ENCODE measurements around the gene ITGA11.

ITGA11 gene

DNA sequence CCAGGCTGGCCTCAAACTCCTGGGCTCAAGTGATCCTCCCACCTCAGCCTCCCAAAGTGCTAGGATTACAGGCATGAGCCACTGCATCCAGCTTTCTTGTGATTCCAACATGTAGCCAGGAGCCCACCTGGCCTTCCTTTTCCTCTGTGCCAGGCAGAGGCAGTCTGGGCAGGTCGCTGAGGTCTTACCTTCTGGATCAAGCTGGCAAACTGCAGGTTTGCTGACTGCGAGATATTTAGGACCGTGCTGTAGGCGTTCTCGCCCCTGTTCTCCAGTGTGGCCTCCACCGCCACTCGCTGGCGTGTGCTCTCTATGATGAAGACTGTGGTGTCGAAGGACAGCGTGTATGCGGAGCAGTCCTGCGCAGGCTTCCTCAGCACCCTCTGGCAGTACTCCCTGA is 112.0 kb downstream of the ITGA11 start:
- DNase-seq: no peak

DNA sequence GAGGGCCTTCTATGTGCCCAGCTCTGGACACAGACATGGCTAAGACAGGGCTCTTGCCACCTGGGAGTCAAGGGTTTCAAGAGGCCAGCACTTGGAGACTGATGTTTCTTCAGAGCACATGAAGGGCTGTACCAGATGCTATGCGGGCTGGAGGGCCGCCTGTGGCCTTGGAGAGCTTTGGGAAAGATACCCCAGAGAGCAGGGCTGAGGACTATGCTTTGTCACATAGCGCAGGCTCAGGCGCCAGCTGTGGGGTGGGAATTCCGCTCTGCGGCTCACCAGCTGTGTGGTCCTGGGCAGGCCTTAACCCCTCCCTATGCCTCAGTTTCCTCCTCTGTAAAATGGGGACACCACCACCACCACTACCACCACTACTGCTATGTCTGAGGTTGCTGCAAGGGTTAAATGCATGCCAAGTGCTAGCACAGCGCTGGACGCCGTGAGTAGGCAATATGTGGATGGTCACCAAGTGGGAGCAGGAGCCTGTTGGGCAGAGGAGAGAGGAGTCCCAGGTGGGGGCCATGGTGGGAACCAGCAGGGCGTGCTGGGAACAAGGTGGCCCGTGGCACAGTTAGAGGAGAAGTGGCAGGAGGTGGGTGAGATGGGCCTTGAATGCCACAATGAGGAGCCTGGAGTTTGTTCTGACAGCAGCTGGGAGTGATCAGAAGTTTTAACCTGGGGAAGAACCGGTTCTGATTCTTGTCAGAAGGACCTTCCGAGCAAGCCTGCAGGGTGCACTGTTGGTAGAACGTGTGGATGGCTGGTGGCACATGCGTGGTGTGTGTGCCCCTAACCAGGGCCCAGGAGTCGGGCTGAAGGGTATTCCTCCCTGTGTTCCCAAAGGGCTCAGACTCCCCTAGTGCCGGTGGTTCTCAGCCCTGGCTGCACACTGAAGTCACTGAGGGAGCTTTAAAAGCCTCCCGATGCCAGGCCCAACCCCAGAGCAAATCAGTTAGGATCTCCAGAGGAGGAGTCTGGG is 112.7 kb downstream of the ITGA11 start:
- no peak for DNase-seq

DNA sequence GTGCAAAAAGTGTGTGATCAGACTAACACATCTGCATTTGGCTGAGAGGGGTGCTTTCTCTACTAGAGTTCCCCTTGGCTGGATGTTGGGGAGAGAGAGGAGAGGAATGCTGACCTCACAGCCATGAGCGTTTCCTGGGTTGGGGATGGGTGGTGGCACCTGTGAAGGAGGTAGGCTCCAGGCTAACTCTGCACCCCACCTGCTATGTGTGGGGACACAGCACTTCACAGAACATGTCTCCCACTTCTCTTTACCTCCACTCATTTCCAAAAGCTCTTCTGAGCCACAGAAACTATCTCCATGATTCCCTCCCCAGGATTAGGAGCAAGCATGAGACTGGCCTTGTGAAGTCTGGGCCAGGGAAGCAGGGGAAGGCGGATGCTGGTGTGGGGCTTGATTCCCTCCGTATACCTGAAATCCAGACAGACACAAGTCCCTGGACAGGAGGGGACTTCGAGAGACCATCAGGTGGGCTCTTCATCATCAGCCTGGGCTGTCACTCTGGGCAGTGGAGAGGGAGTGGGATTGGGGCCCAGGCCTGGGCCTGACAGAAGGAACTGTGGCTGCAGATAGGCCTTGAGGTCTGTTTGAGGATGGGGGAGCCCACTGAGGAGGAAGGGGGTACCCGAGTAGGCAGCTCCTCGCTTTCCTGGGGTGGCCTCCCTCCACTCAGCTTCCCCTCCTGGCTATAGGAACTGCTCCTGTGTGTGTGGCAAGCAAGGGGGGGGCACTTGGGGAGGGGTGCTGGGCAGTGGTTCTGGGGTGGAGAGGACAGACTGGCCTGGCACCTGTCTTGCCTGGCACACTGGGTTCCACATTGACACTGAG is 113.7 kb downstream of the ITGA11 start:
- no peak for DNase-seq

GRCh38 chr15:68317281-68318007 is 114.5 kb downstream of the ITGA11 start:
- DNase-seq: no peak

DNA sequence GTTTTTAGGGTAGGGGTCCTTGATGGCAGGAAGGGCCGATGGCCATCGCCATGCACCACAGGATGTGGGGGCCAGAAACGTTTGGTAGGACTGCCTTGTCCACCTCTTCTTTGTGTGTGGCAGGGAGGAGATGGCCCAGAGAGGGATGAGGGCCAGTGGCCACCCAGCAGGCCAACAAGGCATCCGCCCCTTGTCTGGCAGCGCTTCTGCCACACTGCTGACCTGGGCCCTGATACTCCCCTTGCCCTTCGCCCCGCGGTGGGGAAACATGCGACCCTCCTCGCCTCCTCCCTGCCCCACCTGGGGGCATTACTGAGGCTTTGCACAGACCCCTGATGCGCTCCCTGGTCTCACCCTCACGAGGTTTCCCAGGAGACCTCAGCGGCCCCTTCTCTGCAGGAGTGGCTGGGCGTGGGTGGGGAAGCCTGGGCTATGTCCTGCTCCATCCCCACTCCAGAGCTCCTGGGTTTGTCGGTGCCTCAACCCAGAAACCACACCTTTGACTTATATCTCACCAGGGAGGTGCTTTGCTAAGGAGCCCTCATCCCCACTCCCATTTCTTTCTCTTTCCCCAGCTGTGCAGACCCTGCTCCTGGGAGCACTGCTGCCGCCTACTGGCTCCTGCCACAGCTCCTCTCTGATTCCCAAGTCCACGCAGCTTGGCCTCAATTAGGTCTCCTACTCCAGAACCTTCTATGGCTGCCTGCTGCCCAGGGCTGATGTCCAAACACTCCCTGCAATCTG is 115.7 kb downstream of the ITGA11 start:
- DNase-seq: no peak

DNA sequence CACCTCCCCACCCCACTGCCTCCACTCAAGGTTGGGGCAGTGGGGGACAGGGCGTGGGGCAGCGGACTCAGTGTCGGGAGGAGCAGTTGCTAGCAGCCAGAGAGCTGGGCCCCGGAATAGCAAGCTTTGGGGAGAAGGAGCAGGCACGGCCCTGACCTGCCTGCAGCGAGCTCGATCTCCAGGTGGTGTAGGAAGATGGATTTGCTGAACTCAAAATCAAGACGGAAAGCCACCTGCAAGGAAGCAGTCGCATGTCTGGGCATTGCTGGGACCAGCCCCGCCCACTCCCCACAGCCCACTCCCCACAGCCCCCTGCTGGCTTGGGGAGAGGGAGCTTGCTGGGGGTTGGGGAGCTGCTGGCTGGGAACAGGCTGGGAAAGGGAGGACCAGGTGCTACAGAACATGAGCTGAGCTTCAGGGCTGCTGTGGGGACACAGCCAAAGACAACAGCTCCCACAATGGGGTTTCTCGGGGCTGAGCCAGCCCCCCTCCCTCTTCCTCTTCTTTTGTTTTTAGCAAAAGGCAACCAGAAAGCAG is 116.4 kb downstream of the ITGA11 start:
- DNase-seq: no peak

- no peak for DNase-seq
Measured at GRCh38 chr15:68315035-68315434, 116.9 kb downstream of the ITGA11 start.

DNA sequence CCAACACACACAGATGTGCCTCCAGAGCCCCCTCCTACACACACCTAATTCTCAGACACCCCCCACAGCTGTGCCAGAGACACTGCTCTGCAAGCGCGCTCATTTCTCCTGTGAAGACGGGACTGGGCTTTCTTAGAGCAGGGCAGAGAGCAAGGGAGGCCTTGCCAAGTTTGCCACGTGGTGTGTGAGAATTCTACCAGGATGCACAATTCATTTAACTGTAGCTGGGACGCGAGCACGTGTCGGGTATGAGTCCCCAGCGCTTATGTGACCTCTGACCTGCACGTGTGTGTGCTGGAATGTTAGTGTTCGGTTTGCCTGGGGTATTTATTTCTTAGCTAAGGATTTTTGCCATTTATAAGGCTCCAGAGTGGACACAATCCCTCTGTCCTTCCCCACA is 117.4 kb downstream of the ITGA11 start:
- no peak for DNase-seq

DNA sequence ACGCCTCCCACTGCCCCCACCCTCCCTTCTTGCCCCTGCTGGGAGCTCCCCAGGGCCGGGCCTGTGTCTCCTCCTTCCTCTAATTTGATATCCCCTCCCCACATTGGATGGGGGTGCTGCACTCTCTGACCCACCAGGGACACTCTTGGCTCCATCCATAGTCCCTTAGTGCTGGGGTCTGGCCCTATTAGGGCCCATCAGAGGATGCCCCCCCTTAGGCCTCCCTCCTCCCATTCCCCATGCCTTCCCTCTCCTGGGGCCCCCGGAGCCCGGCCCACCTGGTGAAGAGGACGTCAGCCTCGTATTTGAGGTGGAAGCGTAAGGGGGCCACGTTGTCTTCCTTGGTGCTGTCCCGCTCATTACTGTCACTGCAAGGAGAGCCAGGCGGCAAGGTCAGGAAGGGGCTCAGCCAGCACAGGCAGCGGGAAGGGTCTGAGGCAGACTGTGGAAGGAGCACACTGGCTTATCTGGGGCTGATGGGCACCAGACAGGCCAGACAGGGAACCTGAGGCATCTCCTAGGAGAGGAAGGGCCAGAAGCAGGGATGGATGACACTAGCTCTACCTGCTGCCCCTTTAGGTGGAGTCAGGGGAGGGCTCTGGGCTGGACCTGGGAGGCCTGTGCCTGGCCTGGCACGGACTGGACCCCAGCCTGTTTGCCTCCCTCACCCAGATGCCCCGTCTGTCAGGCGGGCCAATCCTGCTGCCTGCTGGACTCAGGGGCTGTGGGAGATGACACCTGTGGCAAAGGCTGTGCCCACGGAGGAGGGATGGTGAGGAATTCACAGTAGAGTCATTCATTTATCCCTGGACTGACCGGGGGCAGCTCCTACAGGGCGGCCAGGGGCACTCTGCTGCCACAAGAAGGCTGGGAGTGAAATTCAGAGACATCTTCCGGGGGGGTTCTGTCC is 118.2 kb downstream of the ITGA11 start:
- no peak for DNase-seq

GRCh38 chr15:68312701-68313204 is 119.2 kb downstream of the ITGA11 start:
- DNase-seq: no peak

DNA sequence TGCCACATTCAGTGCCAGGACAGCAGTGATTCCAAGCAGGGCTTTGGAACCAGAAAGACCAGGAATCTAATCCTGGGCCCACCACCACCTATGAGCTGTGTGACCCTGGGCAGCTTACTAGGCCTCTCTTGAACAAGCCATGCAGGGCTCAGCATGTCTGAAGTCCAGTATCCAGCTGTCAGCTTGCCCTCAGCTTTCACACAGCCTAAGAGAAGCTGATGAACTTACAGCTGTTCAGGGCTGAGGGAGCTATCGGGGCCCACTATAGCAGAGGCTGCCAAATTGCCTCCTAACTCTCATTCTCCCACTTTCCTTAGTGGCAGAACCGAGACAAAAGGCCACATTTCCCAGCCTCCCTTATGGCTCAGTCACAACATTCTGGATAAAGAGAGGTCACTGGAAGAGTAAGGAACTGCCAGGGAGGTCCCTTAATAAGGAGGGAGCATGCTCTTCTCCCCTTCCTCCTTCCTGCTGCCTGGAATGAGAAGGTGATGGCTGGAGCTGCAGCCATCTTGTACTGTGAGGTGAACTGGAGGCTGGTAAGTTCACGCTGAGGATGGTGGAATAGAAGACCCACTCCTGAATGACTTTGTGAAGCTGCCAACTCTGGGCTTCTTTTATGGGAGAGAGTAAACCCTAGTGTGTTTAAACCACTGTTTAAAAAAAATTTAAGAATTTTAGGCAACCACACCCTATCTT is 120.0 kb downstream of the ITGA11 start:
- no peak for DNase-seq

DNA sequence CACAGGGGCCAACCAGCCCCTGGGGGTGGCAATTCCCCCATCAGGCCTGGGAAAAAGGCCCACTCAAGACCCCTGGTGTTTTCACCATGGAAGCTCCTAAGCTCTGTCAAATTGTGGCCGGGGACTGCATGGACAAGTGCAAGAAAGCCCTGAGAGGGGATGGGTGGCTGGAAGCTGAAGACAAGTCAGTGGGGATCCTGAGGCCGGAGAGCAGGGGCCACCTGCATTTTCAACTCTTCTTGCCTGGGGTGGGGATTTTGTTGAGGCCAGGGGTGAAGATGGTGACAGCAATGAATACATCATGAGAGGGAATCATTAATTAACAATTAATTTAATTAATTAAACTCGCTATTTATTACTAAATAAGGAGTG is 120.5 kb downstream of the ITGA11 start:
- no peak for DNase-seq

GRCh38 chr15:68310804-68311463 is 121.0 kb downstream of the ITGA11 start:
- DNase-seq: no peak

DNA sequence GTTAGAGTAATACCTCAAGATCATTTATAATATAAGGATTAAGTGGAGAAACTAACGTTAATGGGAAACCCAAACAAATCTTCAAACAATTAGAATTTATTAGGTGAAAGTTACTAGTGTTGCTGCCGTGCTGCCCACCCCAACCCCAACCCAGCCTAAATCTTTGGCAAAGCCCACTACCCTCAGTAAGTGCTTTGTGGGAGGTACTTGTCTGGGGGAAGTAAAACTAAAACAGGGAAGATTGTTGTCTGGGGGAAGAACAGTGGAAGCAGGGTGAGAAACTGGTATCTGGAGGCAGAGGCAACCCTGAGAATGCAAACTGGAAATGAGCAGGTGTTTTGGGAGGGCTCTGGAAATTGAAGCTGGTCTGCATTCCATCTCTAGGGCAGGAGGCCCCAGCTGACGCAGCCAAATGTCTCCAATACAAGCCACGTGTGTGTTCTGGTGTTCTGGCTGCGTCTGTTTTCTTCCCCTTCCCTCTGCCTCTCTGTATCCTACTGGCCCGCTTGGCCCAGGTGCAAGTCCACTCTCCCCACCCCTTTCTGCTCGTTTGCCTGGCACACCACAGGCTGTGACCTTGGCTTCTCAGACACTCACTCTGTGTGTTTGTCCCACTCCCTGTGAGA is 121.7 kb downstream of the ITGA11 start:
- no peak for DNase-seq

GRCh38 chr15:68309024-68309423 is 122.9 kb downstream of the ITGA11 start:
- no peak for DNase-seq

DNA sequence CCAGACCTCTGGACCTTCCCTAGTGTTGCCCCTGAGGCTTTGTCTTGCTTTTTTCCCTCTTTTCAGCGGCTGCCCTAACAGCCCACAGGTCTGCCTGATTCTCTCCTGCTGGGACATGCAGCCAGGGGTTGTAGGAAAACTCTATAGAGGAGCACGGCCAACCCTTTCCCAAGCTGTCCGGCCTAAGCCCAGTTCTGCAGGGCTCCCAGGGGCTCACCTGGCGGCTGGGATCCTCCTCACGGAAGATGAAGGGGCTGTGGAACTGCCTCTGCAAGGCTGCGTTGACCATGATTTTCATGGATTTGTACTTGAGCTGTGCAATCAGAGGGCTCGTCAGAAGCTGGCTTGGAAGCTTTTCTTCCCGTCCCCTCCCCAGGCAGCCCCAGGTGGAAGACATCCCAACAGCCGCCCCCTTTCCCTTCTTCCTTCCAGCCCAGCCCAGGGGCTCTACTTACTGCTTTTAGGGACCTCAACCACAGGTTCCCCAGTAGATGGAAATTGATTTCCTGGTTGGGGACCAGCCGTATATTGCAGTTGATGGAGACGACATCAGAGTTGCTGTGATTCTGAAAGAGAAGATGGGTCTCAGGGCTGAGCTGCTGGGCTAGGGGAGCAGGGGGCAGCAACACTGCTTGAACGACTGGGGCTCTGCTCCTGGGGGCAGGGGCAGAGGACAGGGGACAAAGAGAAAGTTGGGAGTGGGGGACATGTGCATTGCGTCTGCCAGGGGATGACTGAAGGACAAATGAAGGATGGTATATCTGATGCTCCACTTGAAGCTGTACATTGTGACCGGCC is 124.6 kb downstream of the ITGA11 start:
- DNase-seq: no peak

DNA sequence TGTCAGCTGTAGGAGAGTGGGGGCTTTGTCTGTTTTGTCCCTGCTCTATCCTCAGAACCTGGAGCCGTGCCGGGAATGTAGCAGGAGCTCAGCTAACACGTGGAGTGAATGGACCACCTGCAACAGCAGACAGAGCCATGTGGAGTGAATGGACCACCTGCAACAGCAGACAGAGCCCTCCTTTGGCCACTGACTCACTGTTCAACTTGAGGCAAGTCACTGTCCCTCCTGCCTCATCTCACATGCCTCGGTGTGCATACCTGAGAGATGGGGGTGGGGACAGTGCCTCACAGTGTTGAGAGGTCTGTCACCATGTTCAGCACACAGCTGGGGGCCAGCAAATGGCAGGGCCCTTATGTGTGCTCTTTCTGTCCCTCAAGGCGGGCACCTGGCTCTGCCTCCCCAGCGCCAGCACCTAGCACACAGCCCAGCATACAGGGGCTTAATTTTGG is 126.5 kb downstream of the ITGA11 start:
- DNase-seq: no peak

All from CD4-positive, alpha-beta T cell treated with Interleukin-17A for 4 hours (primary cell).